ENCODE data around the gene HSPA6.
A peak's percentile ranks its signal among the peaks of the same experiment; 100 is the strongest.
"Not testable (repeated sequence)": the region's sequence is repeated elsewhere in the genome, so short reads cannot be mapped to it uniquely, and the experiment has no call there.

Gene HSPA6

DNA sequence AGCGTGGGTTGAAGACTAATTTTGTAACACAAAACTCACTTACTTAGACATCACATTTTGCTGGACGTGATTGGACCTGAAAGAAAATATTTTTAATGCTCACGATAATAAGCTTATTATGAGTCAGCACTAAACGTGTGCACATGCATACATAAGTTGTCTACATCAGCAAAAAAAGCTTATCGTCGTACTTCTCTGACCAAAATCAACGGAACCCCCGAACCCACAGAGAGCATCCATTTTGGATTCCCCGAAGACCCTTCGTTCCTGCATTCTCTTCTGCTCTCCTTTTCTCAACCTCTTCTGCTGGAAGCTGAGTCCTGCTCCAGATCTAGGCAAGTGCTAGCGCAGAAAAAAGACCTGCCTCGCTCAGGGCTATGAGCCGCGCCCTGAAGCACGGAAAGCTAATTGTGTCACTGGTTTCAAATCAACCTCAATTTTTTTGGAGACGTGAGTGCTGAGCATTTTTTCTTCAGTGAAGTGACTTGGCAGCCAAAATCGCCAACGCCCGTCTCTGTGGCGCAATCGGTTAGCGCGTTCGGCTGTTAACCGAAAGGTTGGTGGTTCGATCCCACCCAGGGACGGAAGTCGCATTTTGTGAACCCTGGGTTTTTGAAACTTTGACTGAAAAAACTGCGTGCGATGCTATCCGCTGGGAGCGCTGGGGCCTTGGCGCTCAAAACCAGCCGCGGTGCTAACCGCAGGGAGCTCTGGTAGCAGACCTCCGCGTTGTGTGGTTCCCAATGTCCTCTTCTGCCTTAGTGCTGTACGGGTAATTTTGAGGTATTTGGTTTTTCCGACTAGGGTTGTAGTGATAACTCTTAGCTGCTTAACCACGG lies 15.6 kb downstream of the HSPA6 start:
- peak; percentile 86 for DNase-seq (ENCODE audit: low read depth)
- peak; percentile 10 for TF ChIP-seq CTCF (conservative IDR thresholded peaks at IDR 0.05; ENCODE audit: control insufficient read depth, insufficient read depth, low read depth, low read length)
- H3K4me3 ChIP-seq (ENCODE audit: control insufficient read depth, low read depth, low read length): peak overlapping the region; percentile 83

GRCh38 chr1:161540570-161540960 lies 16.2 kb downstream of the HSPA6 start:
- not testable (repeated sequence) for DNase-seq (ENCODE audit: low read depth); H3K4me3 ChIP-seq (ENCODE audit: control insufficient read depth, low read depth, low read length)

DNA sequence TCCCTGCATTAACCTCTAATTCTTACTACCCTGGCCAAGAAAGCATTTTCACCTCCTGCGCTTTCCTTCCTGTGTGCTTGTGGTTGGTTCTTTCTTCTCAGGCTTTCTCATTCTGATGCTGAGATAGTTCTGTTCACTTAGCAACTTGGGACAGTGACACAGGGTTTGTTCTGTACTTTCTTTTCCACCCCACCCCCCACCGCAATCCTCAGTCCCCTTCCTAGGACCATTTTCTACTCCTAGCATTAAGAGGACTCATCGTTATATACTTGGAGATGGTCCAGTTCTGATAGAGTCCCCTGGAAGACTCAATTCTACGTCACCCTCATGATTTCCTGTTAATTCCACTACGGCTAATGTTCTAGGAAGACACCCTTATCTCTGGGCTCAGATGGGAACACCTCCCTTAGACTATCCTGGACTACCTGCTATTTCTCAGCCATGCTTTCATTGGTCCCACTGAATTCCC lies 17.8 kb downstream of the HSPA6 start:
- DNase-seq (ENCODE audit: low read depth); H3K4me3 ChIP-seq (ENCODE audit: control insufficient read depth, low read depth, low read length): not testable (repeated sequence)

- H3K4me3 ChIP-seq (ENCODE audit: control insufficient read depth, low read depth, low read length); DNase-seq (ENCODE audit: low read depth): not testable (repeated sequence)
Measured at GRCh38 chr1:161543125-161543524, 18.8 kb downstream of the HSPA6 start.

DNA sequence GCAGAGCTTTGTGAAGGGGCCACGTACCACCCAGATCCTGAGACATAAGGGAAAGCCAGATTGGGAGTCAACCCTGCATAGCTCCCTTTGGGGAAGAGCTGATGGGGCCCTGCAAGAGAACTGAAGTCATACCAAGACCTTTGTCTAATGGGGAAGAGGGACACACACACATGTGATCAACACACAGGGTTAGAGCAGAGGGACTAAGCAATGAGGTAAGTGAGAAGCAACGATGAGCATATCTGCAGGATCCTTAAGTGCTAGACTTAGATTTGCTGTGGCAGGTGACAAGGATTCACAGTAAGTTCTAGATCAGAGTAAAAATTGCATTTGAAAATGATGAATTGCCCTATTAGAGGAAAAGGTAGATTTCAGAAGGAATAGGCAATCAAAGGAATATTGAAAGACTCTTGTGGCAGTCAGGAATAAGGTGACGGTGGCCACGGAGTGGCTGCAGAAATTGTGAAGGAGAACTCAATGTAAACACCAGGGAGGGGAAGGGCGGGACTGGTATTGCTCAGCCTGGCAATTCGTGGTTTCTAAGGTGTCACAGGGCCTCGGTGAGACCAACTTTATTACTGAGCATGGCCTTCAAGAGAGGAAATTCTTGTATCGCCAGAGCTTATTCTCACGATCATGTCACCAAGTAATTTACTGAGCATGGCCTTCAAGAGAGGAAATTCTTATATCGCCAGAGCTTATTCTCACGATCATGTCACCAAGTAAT lies 20.8 kb downstream of the HSPA6 start:
- not testable (repeated sequence) for H3K4me3 ChIP-seq (ENCODE audit: control insufficient read depth, low read depth, low read length); DNase-seq (ENCODE audit: low read depth)

DNA sequence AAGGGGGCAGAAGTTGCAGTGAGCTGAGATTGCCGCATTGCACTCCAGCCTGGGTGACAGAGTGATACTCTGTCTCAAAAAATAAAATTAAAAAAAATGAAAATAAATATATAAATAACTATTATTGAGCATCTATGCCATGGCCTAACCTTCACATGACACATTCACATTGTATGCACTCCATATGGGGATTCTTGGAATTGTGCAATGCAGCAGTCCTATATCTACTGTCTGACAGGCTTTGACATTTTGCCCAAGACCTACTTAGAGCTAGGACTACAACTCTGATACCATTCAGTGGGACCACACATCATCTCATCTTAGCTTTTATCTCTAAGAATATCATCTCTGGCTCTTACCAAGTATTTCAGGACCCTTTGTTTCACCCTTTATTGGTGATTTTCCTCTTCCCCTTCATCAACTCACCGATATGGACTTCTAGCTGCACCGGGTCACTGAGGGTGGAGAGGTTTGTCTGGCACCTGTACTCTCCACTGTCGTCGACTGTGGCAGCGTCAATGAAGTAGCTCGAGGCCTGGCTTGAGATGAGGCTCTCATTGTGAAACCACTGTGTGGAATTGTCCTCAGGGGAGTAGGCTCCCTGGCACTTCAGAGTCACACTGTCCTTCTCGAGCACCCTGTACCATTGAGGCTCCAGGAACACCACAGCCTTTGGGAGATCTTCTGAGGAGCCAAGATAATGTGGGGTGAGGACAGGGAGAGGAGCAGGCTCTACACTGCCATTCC lies 23.8 kb downstream of the HSPA6 start:
- DNase-seq (ENCODE audit: low read depth); H3K4me3 ChIP-seq (ENCODE audit: control insufficient read depth, low read depth, low read length): not testable (repeated sequence)

GRCh38 chr1:161548749-161549406 lies 24.5 kb downstream of the HSPA6 start:
- DNase-seq (ENCODE audit: low read depth); H3K4me3 ChIP-seq (ENCODE audit: control insufficient read depth, low read depth, low read length): not testable (repeated sequence)

- no peak for TF ChIP-seq CTCF (conservative IDR thresholded peaks at IDR 0.05; ENCODE audit: control insufficient read depth, insufficient read depth, low read depth, low read length)
- no peak for DNase-seq (ENCODE audit: low read depth)
Measured at GRCh38 chr1:161549652-161550051, 25.3 kb downstream of the HSPA6 start, which contains the start of gene FCGR3A. Gene FCGR3A, minus strand, starts transcription at chr1:161549818. Its CDS starts 82 bp downstream, at chr1:161549736.

GRCh38 chr1:161550942-161551341 lies 26.6 kb downstream of the HSPA6 start:
- H3K4me3 ChIP-seq (ENCODE audit: control insufficient read depth, low read depth, low read length): not testable (repeated sequence)
- peak; percentile 2 for DNase-seq (ENCODE audit: low read depth)

More at GRCh38 chr1:161549652-161550051, 25.3 kb downstream of the HSPA6 start, which contains the start of gene FCGR3A:
- H3K4me3 ChIP-seq (ENCODE audit: control insufficient read depth, low read depth, low read length): no peak within 1 kb of the TSS

GRCh38 chr1:161553631-161554030 lies 29.3 kb downstream of the HSPA6 start:
- H3K4me3 ChIP-seq (ENCODE audit: control insufficient read depth, low read depth, low read length): not testable (repeated sequence)

DNA sequence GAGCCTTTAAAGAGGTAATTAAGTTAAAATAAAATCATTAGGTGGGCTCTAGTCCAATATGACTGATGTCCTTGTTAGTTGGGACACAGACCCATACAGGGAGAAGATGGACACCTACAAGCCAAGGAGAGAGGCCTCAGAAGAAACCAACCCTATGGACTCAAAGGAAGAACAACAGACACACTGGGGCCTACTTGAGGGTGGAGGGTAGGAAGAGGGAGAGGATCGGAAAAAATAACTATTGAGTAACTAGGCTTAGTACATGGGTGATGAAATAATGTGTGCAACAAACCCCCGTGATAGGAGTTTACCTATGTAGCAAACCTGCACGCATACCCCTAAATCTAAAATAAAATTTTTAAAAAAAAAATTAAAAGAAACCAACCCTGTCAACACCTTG lies 30.0 kb downstream of the HSPA6 start:
- H3K4me3 ChIP-seq (ENCODE audit: control insufficient read depth, low read depth, low read length); DNase-seq (ENCODE audit: low read depth): not testable (repeated sequence)

More at GRCh38 chr1:161553631-161554030, 29.3 kb downstream of the HSPA6 start:
- DNase-seq (ENCODE audit: low read depth): not testable (repeated sequence)

DNA sequence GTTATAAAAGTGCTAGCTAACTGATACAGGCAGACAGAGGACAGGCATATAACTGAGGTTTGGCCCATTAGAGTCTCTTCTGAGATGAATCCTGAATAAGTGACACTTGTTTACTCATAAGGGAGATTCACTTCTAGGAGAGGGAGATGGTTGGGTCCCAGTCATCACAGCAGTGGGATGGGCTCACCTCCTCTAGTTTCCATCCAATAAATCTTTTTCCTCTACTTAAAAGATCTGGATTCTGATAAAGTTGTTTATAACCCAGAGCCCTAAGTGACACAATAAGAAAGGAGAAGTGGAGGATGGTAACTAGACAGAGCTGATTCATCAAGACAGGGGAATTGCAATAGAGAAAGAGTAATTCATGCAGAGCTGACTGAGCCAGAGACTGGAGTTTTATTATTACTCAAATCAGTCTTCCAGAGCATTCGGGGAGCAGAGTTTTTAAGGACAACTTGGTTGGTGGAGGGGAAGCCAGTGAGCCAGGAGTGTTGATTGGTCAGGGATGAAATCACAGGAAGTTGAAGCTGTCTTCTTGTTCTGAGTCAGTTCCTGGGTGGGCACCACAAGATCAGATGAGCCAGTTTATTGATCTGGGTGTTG lies 30.6 kb downstream of the HSPA6 start:
- H3K4me3 ChIP-seq (ENCODE audit: control insufficient read depth, low read depth, low read length); DNase-seq (ENCODE audit: low read depth): not testable (repeated sequence)

DNA sequence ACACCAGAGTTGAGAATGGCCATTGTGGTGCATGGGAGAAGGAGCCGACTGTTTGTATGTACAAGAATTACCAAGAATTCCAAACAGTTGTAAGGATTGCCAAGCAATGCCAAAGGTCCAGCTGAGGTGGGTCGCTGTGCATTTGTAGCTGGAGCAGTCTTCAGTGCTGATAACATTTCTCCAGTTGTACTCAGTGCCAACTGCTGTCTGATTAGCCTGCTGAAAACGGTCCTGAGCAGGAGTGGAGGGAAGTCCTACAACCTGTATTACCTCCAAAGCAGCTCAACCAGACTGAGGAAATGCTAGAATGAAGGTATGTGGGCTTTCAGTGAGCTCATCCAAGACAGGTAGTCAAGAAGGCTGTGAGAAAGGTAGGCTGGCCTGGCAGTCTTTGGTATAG lies 31.8 kb downstream of the HSPA6 start:
- DNase-seq (ENCODE audit: low read depth); H3K4me3 ChIP-seq (ENCODE audit: control insufficient read depth, low read depth, low read length): not testable (repeated sequence)

- DNase-seq (ENCODE audit: low read depth): not testable (repeated sequence)
Measured at GRCh38 chr1:161556990-161557389, 32.6 kb downstream of the HSPA6 start.

More at GRCh38 chr1:161556990-161557389, 32.6 kb downstream of the HSPA6 start:
- H3K4me3 ChIP-seq (ENCODE audit: control insufficient read depth, low read depth, low read length): not testable (repeated sequence)

All from fibroblast of mammary gland (primary cell).